Lower leg skin (tissue), 4 donors: ENCODE measurements around the gene PDLIM7. TPM values are rescaled to one million over a fixed set of nuclear protein-coding genes. Genes with fewer than 3 reads are reported as not detected.

Experiments
- DNase-seq, 2 donors: peaks; one replicate each; pipeline ENCODE4 v3.0.0-alpha.2; 2019; ENCODE audit warnings: low spot score in 2 of 2
- H3K4me3 ChIP-seq: fragments of 200-600 bp; sonication (generic); 2 replicates; pipeline ENCODE4 v1.5.1; 2017; ENCODE audit warnings: mild to moderate bottlenecking, low read depth; ENCODE audit not compliant: poor library complexity, severe bottlenecking
- CTCF ChIP-seq, 3 donors: fragments of 450-650 bp; IDR thresholded peaks; one replicate each; pipeline ENCODE4 v1.5.1; 2016; ENCODE audit warnings: antibody characterized with exemption in 3 of 3, mild to moderate bottlenecking in 3 of 3, moderate library complexity in 2 of 3
- POLR2A ChIP-seq, 2 donors: fragments of 450-650 bp; IDR thresholded peaks; one replicate each; pipeline ENCODE4 v1.6.1; 2016 to 2017; ENCODE audit warnings: antibody characterized with exemption in 2 of 2, mild to moderate bottlenecking in 1 of 2, moderate library complexity in 1 of 2
- WGBS, 2 donors: methylation state at CpG; one replicate each; pipeline ENCODE4 v1.1.5; 2018; 5-methylcytosine and 5-hydroxymethylcytosine counted together
- intact Hi-C: fragments of 100-400 bp; cut with DNase I; formaldehyde crosslinking; loops from one replicate; pipeline ENCODE4 v1.15.0; 2023; ENCODE audit warnings: low total_unique reads
- total RNA-seq, 4 donors: library from RNA; depleted of rRNA; stranded (reverse); fragments of >200 nt; gene quantifications; one replicate each; pipeline ENCODE4 v1.1.0, GENCODE V29; 2016

Gene PDLIM7, protein sequence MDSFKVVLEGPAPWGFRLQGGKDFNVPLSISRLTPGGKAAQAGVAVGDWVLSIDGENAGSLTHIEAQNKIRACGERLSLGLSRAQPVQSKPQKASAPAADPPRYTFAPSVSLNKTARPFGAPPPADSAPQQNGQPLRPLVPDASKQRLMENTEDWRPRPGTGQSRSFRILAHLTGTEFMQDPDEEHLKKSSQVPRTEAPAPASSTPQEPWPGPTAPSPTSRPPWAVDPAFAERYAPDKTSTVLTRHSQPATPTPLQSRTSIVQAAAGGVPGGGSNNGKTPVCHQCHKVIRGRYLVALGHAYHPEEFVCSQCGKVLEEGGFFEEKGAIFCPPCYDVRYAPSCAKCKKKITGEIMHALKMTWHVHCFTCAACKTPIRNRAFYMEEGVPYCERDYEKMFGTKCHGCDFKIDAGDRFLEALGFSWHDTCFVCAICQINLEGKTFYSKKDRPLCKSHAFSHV
- total RNA-seq: 10 to 100 TPM; 11.8 to 31.7 (median 23.5) TPM

GRCh38 chr5:177497292-177498012 lies at the start of gene PDLIM7:
Gene PDLIM7 (minus strand): TSS chr5:177497604. CDS start chr5:177496512, 1,092 bp downstream.
- H3K4me3 ChIP-seq: peak within 1 kb of the TSS; percentile 47
- WGBS, 2 donors: 0 to 1% methylated on average over 13 to 44 of the region's 73 CpGs
- no peak for TF ChIP-seq CTCF (IDR thresholded peaks at IDR 0.05)
- no peak for TF ChIP-seq POLR2A (IDR thresholded peaks at IDR 0.05)
- DNase-seq: peak; percentile 94 to 99
- intact Hi-C loops: no loop called here

DNA sequence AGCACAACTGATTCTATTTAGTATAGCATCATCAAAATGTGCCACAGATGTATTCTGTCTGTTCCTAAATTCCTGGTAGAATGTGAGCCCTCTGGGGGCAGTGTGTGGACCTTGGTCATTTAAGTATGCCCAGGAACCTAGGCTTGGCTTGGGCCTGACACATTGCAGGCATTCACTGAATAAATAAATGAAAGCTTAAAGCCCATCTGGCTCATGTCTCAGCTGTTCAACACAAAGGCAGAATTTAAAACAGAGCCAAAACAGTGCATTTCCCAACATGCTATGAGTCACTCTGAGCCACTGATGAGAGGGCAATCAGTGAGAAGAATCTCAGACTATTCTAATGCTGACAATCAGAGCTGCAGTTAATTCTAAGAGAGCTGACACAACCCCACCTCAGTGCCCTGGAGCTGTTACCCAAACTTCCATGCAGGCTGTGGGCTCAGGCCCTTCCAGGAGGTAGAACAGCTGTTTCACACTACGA lies 48.9 kb upstream of the PDLIM7 start:
- DNase-seq: peak; percentile 72 to 89
- intact Hi-C loops: no loop called here
- no peak overlapping the region for H3K4me3 ChIP-seq
- no peak for TF ChIP-seq POLR2A (IDR thresholded peaks at IDR 0.05)
- no peak for TF ChIP-seq CTCF (IDR thresholded peaks at IDR 0.05)
- 13 to 44% methylated on average over 1 of the region's 1 CpG for WGBS, 2 donors

GRCh38 chr5:177545487-177546257 lies 48.3 kb upstream of the PDLIM7 start:
- no peak overlapping the region for H3K4me3 ChIP-seq
- DNase-seq: peak; percentile 79 to 94
- TF ChIP-seq POLR2A (IDR thresholded peaks at IDR 0.05) (no peak), CTCF (IDR thresholded peaks at IDR 0.05) (no peak)
- WGBS, 2 donors: 43 to 45% methylated on average over 4 of the region's 4 CpGs
- intact Hi-C loops: no loop called here

DNA sequence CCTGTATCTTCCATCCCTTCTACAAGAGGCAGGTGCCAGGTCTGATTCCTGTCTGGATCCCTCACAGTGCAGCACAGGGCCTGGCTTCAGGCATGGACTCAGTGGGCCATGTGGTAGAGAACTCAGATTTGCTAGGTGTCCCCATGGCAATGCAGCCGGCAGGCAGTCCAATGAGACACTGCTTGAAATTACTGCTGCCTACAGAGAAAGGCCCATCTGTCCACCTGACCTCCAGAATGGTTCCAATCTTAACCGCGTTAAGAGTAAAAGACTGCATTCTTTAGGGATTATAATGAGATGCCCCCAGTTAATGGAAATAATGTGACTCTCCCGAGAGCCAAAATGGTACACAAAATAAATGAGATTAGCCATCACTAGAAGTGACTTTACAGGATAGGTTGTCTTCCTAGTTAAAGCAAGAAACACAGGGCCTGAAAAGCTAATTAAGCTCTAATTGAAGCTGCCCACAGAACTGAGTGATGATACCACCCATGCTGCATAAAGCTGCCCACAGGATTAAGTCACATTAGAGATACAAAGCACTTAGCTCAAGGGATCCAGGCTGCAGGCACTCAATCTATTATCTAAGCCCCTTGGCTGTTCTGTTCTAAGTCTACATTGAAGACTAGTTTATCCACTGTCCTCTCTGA lies 45.5 kb upstream of the PDLIM7 start:
- TF ChIP-seq POLR2A (IDR thresholded peaks at IDR 0.05) (no peak), CTCF (IDR thresholded peaks at IDR 0.05) (no peak)
- DNase-seq: no peak
- H3K4me3 ChIP-seq: no peak overlapping the region
- 89 to 96% methylated on average over 4 of the region's 4 CpGs for WGBS, 2 donors
- intact Hi-C loops: no loop called here

DNA sequence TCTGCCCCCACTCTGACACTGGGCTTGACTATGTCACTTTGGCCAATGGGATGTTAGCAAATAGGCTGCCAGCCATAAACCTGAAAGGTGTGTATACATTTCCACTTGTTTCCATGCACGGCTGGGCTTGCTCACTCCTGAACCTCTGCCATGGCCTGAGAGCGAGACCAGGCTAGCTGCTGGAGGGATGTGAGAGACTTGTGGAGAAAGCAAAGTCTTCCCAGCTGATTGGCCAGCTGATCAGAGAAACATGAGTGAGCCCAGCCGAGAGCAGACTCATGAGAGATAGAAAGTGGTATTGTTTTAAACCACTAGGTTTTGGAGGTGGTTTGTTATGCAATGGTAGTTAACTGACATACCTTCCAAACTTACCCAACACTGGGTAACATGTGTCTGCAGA lies 43.0 kb upstream of the PDLIM7 start:
- H3K4me3 ChIP-seq: no peak overlapping the region
- TF ChIP-seq POLR2A (IDR thresholded peaks at IDR 0.05): no peak
- TF ChIP-seq CTCF (IDR thresholded peaks at IDR 0.05): no peak
- no peak for DNase-seq
- intact Hi-C loops: no loop called here
- 19 to 44% methylated on average over 3 of the region's 3 CpGs for WGBS, 2 donors
